Liver (tissue), 9 donors: Measurements from ENCODE around the gene CPT1B. TPM values are rescaled to one million over a fixed set of nuclear protein-coding genes. Genes with fewer than 3 reads are reported as not detected.

Source experiments
- DNase-seq: peaks from one replicate; pipeline ENCODE4 v3.0.0-alpha.2; 2017; ENCODE audit warnings: low spot score
- H3K27ac ChIP-seq, 2 donors: one replicate each; pipeline ENCODE4 v1.7.0; 2013; ENCODE audit warnings: inconsistent platforms in 2 of 2, low read length in 2 of 2, control low read depth in 1 of 2, low read depth in 1 of 2, mild to moderate bottlenecking in 1 of 2
- H3K27me3 ChIP-seq, 4 donors: one replicate each; pipeline versions ENCODE4 v1.6.1 to v1.7.0; 2013; ENCODE audit warnings: low read length in 3 of 4, inconsistent platforms in 1 of 4, mild to moderate bottlenecking in 1 of 4, moderate library complexity in 1 of 4; ENCODE audit not compliant: control insufficient read depth in 4 of 4, insufficient read depth in 4 of 4
- H3K36me3 ChIP-seq, 4 donors: one replicate each; pipeline versions ENCODE4 v1.6.1 to v1.7.0; 2013; ENCODE audit warnings: low read length in 3 of 4, mild to moderate bottlenecking in 3 of 4, low read depth in 1 of 4, moderate library complexity in 1 of 4; ENCODE audit not compliant: control insufficient read depth in 4 of 4, insufficient read depth in 3 of 4
- H3K4me1 ChIP-seq, 4 donors: one replicate each; pipeline versions ENCODE4 v1.6.1 to v1.7.0; 2013; ENCODE audit warnings: low read length in 3 of 4, mild to moderate bottlenecking in 3 of 4, moderate library complexity in 1 of 4; ENCODE audit not compliant: control insufficient read depth in 4 of 4, insufficient read depth in 4 of 4
- H3K4me3 ChIP-seq, 3 donors: one replicate each; pipeline versions ENCODE4 v1.6.1 to v1.7.0; 2013; ENCODE audit warnings: low read length in 3 of 3, control low read depth in 1 of 3, low read depth in 1 of 3, mild to moderate bottlenecking in 1 of 3
- H3K9ac ChIP-seq, 2 donors: one replicate each; pipeline ENCODE4 v1.7.0; 2013; ENCODE audit warnings: low read length in 2 of 2, mild to moderate bottlenecking in 2 of 2, moderate library complexity in 2 of 2, control low read depth in 1 of 2, low read depth in 1 of 2
- H3K9me3 ChIP-seq, 4 donors: one replicate each; pipeline versions ENCODE4 v1.6.1 to v1.7.0; 2013; ENCODE audit warnings: low read length in 3 of 4; ENCODE audit not compliant: control insufficient read depth in 4 of 4
- EGR1 ChIP-seq, 2 donors: IDR thresholded peaks; 2 replicates each; pipeline ENCODE4 v1.6.1; 2016 to 2018; ENCODE audit warnings: antibody characterized with exemption in 2 of 2, low read depth in 2 of 2
- FOXA1 ChIP-seq: IDR thresholded peaks from 2 replicates; pipeline ENCODE4 v1.6.1; 2016; ENCODE audit warnings: antibody characterized with exemption
- FOXA2 ChIP-seq: IDR thresholded peaks from 2 replicates; pipeline ENCODE4 v1.6.1; 2016; ENCODE audit warnings: antibody characterized with exemption
- GABPA ChIP-seq, 2 donors: IDR thresholded peaks in 1 of 2; conservative IDR thresholded peaks in 1 of 2; 2 replicates each; pipeline ENCODE4 v1.6.1; 2016; ENCODE audit warnings: antibody characterized with exemption in 2 of 2, mild to moderate bottlenecking in 1 of 2, moderate library complexity in 1 of 2
- HNF4A ChIP-seq, 2 donors: conservative IDR thresholded peaks; 2 replicates each; pipeline ENCODE4 v1.6.1; 2016; ENCODE audit warnings: antibody characterized with exemption in 2 of 2, mild to moderate bottlenecking in 2 of 2
- HNF4G ChIP-seq: IDR thresholded peaks from 2 replicates; pipeline ENCODE4 v1.6.1; 2016; ENCODE audit warnings: antibody characterized with exemption
- JUND ChIP-seq, 2 donors: IDR thresholded peaks; 2 replicates each; pipeline ENCODE4 v1.6.1; 2016; ENCODE audit warnings: antibody characterized with exemption in 2 of 2
- NR2F2 ChIP-seq: IDR thresholded peaks from 2 replicates; pipeline ENCODE4 v1.6.1; 2016; ENCODE audit warnings: antibody characterized with exemption
- RAD21 ChIP-seq, 2 donors: IDR thresholded peaks; 2 replicates each; pipeline ENCODE4 v1.6.1; 2016; ENCODE audit warnings: antibody characterized with exemption in 2 of 2, mild to moderate bottlenecking in 2 of 2
- RXRA ChIP-seq, 2 donors: IDR thresholded peaks; 2 replicates each; pipeline ENCODE4 v1.6.1; 2017 to 2018; ENCODE audit warnings: antibody characterized with exemption in 2 of 2, mild to moderate bottlenecking in 1 of 2
- SP1 ChIP-seq: IDR thresholded peaks from 2 replicates; pipeline ENCODE4 v1.6.1; 2018; ENCODE audit warnings: antibody characterized with exemption, mild to moderate bottlenecking
- TAF1 ChIP-seq: conservative IDR thresholded peaks from 2 replicates; pipeline ENCODE4 v1.6.1; 2016; ENCODE audit warnings: antibody characterized with exemption, mild to moderate bottlenecking
- YY1 ChIP-seq: IDR thresholded peaks from 2 replicates; pipeline ENCODE4 v1.6.1; 2016; ENCODE audit warnings: antibody characterized with exemption, mild to moderate bottlenecking
- WGBS: extraction: QIAGEN DNeasy Blood & Tissue Kit; methylation state at CpG from one replicate; pipeline ENCODE4 v1.1.7; 2013; 5-methylcytosine and 5-hydroxymethylcytosine counted together
- polyA plus RNA-seq, 2 donors: library from polyadenylated mRNA; stranded (reverse) in 1 of 2; unstranded in 1 of 2; fragments of 200-250 nt in 1 of 2; fragments of >200 nt in 1 of 2; fragmentation: Nextera tagmentation in 1 of 2; extraction: Ambion mirVana in 1 of 2; gene quantifications; one replicate each; pipeline versions ENCODE4 v1.2.1 to v1.2.3, GENCODE V29; 2013 to 2015
- total RNA-seq, 2 donors: library from RNA; depleted of rRNA; stranded (reverse); fragments of >200 nt; gene quantifications; one replicate each; pipeline ENCODE4 v1.2.3, GENCODE V29; 2014
- TF ChIP-seq, protein P1 (sequence below): IDR thresholded peaks from 2 replicates; pipeline ENCODE4 v1.6.1; 2016; ENCODE audit warnings: antibody characterized with exemption
- TF ChIP-seq, protein P2 (sequence below): IDR thresholded peaks from 2 replicates; pipeline ENCODE4 v1.6.1; 2016; ENCODE audit warnings: antibody characterized with exemption, mild to moderate bottlenecking
- TF ChIP-seq, protein P3 (sequence below): IDR thresholded peaks from 2 replicates; pipeline ENCODE4 v1.6.1; 2016; ENCODE audit warnings: antibody characterized with exemption
- TF ChIP-seq, protein P4 (sequence below): IDR thresholded peaks from 2 replicates; pipeline ENCODE4 v1.6.1; 2016; ENCODE audit warnings: antibody characterized with exemption
- TF ChIP-seq, protein P5 (sequence below): fragments of 150-350 bp; IDR thresholded peaks from 2 replicates; pipeline ENCODE4 v1.5.1; 2017; ENCODE audit warnings: improper control_type of control experiment, low read depth, low read length; ENCODE audit not compliant: missing input control
- donor health status: healthy.
- donor health status: healthy.
- donor health status: healthy.
- donor health status: healthy.
- donor health status: healthy.

The CPT1B gene
- total and polyA plus RNA-seq, 4 donors: 3.0 to 13.6 (median 4.9) TPM

DNA sequence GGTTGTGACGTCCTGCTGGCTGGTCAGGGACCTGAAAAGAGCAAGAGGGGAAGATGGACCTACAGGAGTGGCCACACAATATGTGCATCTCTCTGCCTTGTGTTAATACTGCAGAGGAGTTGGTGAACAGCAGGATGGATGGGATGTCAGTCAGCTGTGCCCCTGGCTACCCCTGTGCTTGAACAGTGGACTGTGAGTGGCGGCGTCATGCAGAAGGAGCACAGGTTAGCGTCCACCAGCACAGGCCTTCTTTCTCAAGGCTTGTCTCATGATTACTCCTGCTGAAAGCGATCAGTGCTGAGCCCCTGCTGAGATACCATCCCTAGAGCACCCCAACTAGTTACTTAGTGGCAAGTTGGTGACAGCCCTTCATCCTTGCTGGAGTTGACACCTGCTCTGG, 8.2 kb upstream of the CPT1B start:
- H3K9ac ChIP-seq: no peak overlapping the region
- WGBS: 73% methylated on average over 5 of the region's 5 CpGs
- TF ChIP-seq, protein P1, sequence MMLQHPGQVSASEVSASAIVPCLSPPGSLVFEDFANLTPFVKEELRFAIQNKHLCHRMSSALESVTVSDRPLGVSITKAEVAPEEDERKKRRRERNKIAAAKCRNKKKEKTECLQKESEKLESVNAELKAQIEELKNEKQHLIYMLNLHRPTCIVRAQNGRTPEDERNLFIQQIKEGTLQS: no peak
- H3K4me1 ChIP-seq: peaks cover 3 to 15% (median 14%) of the 10 kb centered on the region in 4 donors
- no peak for DNase-seq
- H3K27ac ChIP-seq: no peak overlapping the region
- no peaks in the 10 kb centered on the region for H3K36me3 ChIP-seq
- H3K27me3 ChIP-seq: no peaks in the 10 kb centered on the region
- H3K4me3 ChIP-seq: no peak overlapping the region
- H3K9me3 ChIP-seq: no peaks in the 10 kb centered on the region

DNA sequence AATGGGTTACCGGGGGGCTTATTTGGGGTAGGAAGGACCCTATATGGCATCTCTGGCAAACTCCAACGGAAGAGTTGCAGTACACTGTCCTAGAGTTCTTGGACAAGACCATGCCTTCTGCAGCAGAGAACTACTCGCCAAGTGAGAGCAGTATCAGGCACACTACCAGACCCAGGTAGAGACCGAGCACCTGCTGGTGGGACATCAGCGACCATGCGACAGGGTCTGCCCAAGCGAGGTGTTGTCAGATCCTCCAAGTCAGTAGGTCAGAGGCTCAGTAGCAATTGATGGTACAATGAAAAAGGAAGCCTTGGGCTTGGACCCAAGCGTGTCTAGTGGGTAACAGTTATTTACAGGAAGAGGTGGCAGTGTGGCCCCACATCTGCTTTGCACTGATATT, 7.6 kb upstream of the CPT1B start:
- DNase-seq: no peak

DNA sequence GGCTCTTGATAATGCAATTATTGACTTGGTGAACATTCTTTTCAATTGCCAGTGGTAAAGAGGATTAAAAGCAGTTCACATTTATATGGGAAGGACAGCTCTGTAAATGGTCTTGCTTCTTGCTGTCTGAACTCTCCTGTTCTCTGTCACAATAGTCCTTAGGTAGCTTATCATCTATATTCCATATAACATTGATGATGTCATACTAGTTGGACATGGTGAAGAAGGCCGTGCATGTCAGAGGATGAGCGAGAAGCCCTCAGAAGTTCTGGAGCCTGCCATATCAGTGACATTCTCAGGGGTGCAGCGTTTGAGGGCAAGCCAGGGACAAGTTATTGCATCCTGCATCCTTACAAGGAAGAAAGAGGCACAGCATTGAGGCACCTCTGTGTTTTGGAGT, 7.0 kb upstream of the CPT1B start:
- Histone ChIP-seq H3K9ac (no peak overlapping the region), H3K27ac (no peak overlapping the region), H3K36me3 (no peaks in the 10 kb centered on the region), H3K9me3 (no peaks in the 10 kb centered on the region), H3K4me3 (no peak overlapping the region), H3K4me1 (peaks cover 3 to 19% (median 15%) of the 10 kb centered on the region in 4 donors), H3K27me3 (no peaks in the 10 kb centered on the region)
- no peak for DNase-seq
- TF ChIP-seq RXRA (IDR thresholded peaks at IDR 0.05): no peak
- no peak for TF ChIP-seq YY1
- TF ChIP-seq, protein P2, sequence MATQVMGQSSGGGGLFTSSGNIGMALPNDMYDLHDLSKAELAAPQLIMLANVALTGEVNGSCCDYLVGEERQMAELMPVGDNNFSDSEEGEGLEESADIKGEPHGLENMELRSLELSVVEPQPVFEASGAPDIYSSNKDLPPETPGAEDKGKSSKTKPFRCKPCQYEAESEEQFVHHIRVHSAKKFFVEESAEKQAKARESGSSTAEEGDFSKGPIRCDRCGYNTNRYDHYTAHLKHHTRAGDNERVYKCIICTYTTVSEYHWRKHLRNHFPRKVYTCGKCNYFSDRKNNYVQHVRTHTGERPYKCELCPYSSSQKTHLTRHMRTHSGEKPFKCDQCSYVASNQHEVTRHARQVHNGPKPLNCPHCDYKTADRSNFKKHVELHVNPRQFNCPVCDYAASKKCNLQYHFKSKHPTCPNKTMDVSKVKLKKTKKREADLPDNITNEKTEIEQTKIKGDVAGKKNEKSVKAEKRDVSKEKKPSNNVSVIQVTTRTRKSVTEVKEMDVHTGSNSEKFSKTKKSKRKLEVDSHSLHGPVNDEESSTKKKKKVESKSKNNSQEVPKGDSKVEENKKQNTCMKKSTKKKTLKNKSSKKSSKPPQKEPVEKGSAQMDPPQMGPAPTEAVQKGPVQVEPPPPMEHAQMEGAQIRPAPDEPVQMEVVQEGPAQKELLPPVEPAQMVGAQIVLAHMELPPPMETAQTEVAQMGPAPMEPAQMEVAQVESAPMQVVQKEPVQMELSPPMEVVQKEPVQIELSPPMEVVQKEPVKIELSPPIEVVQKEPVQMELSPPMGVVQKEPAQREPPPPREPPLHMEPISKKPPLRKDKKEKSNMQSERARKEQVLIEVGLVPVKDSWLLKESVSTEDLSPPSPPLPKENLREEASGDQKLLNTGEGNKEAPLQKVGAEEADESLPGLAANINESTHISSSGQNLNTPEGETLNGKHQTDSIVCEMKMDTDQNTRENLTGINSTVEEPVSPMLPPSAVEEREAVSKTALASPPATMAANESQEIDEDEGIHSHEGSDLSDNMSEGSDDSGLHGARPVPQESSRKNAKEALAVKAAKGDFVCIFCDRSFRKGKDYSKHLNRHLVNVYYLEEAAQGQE: no peak
- TF ChIP-seq RAD21 (IDR thresholded peaks at IDR 0.05): no peak
- TF ChIP-seq HNF4G: no peak
- TF ChIP-seq SP1: no peak
- TF ChIP-seq, protein P3, sequence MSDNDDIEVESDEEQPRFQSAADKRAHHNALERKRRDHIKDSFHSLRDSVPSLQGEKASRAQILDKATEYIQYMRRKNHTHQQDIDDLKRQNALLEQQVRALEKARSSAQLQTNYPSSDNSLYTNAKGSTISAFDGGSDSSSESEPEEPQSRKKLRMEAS: no peak
- TF ChIP-seq GABPA (IDR thresholded peaks at IDR 0.05 in 1 of 2, conservative IDR thresholded peaks at IDR 0.05 in 1 of 2): no peak
- WGBS: 94% methylated on average over 3 of the region's 3 CpGs

More for the DNA sequence above, 7.6 kb upstream of the CPT1B start:
- no peak overlapping the region for H3K4me3 ChIP-seq
- WGBS: 94% methylated on average over 8 of the region's 8 CpGs
- no peak overlapping the region for H3K9ac ChIP-seq
- H3K9me3 ChIP-seq: no peaks in the 10 kb centered on the region
- no peak overlapping the region for H3K27ac ChIP-seq
- TF ChIP-seq EGR1 (IDR thresholded peaks at IDR 0.05; ENCODE audit: low read depth in 2 of 2): no peak
- TF ChIP-seq, protein P1: no peak
- no peak for TF ChIP-seq FOXA2
- TF ChIP-seq FOXA1: no peak
- no peak for TF ChIP-seq RAD21 (IDR thresholded peaks at IDR 0.05)
- TF ChIP-seq, protein P4, sequence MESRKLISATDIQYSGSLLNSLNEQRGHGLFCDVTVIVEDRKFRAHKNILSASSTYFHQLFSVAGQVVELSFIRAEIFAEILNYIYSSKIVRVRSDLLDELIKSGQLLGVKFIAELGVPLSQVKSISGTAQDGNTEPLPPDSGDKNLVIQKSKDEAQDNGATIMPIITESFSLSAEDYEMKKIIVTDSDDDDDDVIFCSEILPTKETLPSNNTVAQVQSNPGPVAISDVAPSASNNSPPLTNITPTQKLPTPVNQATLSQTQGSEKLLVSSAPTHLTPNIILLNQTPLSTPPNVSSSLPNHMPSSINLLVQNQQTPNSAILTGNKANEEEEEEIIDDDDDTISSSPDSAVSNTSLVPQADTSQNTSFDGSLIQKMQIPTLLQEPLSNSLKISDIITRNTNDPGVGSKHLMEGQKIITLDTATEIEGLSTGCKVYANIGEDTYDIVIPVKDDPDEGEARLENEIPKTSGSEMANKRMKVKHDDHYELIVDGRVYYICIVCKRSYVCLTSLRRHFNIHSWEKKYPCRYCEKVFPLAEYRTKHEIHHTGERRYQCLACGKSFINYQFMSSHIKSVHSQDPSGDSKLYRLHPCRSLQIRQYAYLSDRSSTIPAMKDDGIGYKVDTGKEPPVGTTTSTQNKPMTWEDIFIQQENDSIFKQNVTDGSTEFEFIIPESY: no peak
- TF ChIP-seq, protein P5, sequence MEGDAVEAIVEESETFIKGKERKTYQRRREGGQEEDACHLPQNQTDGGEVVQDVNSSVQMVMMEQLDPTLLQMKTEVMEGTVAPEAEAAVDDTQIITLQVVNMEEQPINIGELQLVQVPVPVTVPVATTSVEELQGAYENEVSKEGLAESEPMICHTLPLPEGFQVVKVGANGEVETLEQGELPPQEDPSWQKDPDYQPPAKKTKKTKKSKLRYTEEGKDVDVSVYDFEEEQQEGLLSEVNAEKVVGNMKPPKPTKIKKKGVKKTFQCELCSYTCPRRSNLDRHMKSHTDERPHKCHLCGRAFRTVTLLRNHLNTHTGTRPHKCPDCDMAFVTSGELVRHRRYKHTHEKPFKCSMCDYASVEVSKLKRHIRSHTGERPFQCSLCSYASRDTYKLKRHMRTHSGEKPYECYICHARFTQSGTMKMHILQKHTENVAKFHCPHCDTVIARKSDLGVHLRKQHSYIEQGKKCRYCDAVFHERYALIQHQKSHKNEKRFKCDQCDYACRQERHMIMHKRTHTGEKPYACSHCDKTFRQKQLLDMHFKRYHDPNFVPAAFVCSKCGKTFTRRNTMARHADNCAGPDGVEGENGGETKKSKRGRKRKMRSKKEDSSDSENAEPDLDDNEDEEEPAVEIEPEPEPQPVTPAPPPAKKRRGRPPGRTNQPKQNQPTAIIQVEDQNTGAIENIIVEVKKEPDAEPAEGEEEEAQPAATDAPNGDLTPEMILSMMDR: no peak
- TF ChIP-seq HNF4A (conservative IDR thresholded peaks at IDR 0.05): no peak
- TF ChIP-seq TAF1: no peak
- TF ChIP-seq HNF4G: no peak
- TF ChIP-seq JUND (IDR thresholded peaks at IDR 0.05): no peak
- TF ChIP-seq GABPA (IDR thresholded peaks at IDR 0.05 in 1 of 2, conservative IDR thresholded peaks at IDR 0.05 in 1 of 2): no peak
- TF ChIP-seq NR2F2: no peak
- TF ChIP-seq SP1: no peak
- TF ChIP-seq RXRA (IDR thresholded peaks at IDR 0.05): no peak
- H3K36me3 ChIP-seq: no peaks in the 10 kb centered on the region
- peaks cover 3 to 19% (median 15%) of the 10 kb centered on the region in 4 donors for H3K4me1 ChIP-seq
- H3K27me3 ChIP-seq: no peaks in the 10 kb centered on the region
